HG03378 (cell line): ENCODE results near the gene FIBCD1.

Source experiments
- ATAC-seq: cut with Tn5 transposase; IDR thresholded peaks from one replicate; pipeline ENCODE4 v1.9.1; 2021; ENCODE audit warnings: mild to moderate bottlenecking, moderate library complexity; ENCODE audit not compliant: unreplicated experiment

Gene FIBCD1

DNA sequence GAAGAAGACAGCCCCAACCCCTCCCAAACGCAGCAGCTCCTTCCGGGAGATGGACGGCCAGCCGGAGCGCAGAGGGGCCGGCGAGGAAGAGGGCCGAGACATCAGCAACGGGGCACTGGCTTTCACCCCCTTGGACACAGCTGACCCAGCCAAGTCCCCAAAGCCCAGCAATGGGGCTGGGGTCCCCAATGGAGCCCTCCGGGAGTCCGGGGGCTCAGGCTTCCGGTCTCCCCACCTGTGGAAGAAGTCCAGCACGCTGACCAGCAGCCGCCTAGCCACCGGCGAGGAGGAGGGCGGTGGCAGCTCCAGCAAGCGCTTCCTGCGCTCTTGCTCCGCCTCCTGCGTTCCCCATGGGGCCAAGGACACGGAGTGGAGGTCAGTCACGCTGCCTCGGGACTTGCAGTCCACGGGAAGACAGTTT, 54.9 kb downstream of the FIBCD1 start:
- ATAC-seq, result no peak

DNA sequence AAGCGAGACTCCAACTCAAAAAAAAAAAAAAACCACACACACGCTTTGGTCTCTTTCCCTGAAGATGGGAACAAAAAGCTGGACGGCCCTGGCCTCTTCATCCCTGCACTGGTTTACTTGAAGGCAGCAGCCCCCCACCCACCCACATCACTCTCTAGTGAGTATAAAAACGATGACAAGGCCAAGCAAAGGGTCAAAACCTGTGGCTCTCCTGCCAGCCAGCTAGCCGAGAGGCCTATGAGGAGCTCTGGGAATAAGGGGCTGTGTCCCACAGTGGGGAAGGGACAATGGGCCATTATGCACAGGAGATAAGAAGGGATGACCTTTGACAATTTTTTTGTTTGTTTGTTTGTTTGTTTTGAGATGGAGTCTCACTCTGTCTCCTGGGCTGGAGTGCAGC, 55.6 kb downstream of the FIBCD1 start:
- ATAC-seq, result no peak

DNA sequence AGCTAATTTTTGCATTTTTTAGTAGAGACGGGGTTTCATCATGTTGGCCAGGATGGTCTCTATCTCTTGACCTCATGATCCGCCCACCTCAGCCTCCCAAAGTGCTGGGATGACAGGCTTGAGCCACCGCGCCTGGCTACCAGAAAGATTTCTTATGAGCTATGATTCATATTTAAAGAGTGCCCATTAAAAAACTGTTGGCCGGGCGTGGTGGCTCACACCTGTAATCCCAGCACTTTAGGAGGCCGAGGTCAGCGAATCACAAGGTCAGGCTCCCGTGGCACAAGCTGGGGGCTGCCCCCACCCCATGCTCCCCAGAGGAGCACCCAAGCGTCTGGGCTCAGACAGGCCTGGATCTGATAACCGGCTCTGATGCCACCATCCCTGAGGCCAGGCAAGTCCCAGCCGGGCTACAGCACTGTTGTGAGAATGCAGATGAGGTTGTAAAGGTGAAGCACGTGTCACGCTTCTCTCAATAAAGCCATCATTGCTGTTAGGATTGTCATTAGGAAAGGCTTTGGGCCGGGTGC, 56.3 kb downstream of the FIBCD1 start:
- no peak for ATAC-seq

GRCh38 chr9:130881516-130881915, 57.5 kb downstream of the FIBCD1 start:
- no peak for ATAC-seq

DNA sequence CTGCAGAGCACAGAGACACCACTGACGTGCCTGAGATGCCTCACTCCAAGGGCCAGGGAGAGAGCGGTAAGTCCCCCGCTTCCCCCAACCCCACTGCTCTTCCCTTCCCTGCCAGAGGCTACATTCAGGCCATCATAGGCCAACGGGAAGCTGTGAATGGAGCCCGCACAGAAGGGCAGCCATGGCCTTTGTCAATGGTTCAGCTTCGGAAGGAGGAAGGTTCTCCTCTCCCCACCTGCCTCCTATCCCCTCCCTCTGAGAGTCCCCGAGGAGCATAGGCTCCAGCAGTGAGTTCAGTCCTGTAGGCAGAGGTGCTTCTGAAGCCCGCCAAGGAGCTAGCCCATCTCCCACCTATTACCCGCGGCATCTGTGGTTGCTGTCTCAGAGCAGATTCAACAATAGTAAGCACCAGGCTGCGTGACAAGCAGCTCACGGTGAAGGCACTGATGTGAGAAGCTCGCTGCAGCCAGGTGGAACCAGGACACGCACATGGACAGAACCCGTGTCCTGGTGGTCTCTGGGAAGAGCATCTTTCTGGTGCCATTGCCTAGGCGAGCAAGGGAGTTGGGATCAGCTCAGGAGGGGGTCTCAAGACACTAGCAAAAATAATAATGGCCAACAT, 58.3 kb downstream of the FIBCD1 start:
- no peak for ATAC-seq

- no peak for ATAC-seq
Measured at GRCh38 chr9:130879863-130880411, 59.1 kb downstream of the FIBCD1 start.

- ATAC-seq, result no peak
Measured at GRCh38 chr9:130878295-130878694, 60.8 kb downstream of the FIBCD1 start.

DNA sequence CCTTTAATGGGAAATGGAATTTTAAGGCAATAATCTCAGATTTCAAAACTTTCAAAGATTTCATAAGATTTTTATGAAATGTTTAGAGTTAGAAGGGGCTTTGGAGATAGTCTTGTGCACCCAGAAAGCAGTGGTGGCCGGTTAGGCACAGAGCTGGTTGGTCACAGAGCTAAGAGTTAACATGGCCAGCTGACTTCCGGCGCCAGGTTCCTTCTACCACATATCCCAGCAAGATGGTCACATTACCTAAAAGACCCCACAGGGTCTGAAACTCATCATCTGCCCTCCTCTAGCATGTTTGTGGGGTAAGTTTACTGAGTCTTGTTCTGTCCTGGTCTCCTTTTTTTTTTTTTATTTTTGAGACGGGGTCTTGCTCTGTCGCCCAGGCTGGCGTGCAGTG, 61.7 kb downstream of the FIBCD1 start:
- no peak for ATAC-seq

DNA sequence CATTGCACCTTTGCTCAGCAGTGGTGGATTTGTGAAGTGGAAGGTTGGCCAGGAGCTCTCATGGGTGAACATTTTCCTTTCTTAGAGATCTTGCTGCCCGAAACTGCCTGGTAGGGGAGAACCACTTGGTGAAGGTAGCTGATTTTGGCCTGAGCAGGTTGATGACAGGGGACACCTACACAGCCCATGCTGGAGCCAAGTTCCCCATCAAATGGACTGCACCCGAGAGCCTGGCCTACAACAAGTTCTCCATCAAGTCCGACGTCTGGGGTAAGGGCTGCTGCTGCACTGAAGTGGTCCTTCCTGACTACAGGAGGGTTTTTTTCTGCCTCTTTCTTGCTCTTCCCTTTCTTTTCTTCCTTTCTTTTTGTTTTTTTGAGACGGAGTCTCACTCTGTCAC, 64.3 kb downstream of the FIBCD1 start:
- ATAC-seq, result no peak

- no peak for ATAC-seq
Measured at GRCh38 chr9:130873966-130874365, 65.1 kb downstream of the FIBCD1 start.

DNA sequence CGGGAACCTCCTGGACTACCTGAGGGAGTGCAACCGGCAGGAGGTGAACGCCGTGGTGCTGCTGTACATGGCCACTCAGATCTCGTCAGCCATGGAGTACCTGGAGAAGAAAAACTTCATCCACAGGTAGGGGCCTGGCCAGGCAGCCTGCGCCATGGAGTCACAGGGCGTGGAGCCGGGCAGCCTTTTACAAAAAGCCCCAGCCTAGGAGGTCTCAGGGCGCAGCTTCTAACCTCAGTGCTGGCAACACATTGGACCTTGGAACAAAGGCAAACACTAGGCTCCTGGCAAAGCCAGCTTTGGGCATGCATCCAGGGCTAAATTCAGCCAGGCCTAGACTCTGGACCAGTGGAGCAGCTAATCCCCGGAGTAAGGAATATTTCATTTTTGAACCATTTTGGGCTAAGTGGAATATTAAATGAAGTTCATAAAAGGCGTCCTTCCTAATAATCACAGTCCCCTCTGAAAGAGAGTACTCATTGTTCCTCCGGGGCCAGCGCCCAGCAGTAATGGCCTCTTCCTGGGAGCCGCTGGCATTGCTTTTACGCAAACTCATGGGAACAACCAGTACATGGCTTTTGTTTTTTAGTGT, 66.0 kb downstream of the FIBCD1 start:
- no peak for ATAC-seq

DNA sequence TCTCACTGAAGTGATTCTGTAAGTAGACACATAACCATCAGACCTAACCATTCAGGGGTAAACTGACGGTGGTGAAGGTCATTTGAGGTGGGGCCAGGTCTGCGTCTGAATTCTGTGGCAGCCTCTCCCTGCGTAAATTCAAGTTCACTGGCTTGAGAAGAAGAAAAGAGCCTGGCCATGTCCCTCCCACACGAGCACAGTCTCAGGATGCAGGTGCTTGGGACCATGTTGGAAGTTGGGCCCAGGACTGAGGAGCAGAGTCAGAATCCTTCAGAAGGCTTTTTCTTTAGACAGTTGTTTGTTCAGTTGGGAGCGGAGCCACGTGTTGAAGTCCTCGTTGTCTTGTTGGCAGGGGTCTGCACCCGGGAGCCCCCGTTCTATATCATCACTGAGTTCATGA, 66.5 kb downstream of the FIBCD1 start:
- ATAC-seq, result no peak

- ATAC-seq, result no peak
Measured at GRCh38 chr9:130872093-130872492, 67.0 kb downstream of the FIBCD1 start.

- no peak for ATAC-seq
Measured at GRCh38 chr9:130871395-130872062, 67.5 kb downstream of the FIBCD1 start.

DNA sequence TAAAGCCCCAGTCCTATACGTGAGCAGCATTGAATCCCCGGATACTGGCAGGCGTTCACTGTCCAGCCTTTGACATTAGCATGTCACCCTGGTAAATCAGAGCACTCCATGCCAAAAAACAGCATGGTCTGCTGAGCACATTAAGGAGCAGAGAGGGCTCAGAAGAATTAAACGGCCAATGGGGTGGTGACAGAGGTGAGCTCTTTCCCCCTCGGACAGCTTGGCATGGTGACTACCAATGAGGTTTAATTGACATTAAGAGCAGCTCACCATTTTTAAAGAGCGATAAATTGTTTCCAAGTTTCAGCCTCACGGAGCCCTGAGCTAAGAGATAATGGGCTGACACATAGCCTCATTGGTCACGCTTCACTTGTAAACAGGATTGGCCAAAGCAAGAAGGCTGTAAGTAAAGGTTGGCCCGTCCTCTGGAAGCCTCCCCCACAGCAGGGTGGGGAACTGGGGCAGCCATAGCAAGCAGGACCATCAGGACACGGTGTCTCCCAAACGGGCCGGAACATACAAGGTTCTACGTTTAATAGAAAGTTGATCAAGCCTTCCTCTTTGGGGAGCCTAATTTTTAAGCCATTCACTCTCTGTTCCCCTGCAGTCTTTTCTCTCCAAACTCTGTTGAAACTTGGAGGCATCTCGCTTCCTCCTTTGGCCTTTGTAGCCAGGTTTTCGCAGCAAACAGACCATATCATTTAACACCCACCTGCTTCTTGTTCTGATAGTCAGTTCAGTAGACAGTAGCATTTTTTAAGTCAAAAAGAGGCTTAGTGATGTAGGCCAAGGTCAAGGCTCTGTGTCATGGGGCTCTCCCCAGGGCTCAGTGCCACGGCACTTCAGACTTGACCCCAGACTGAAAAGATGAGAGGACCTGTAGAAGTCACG, 68.3 kb downstream of the FIBCD1 start:
- no peak for ATAC-seq

DNA sequence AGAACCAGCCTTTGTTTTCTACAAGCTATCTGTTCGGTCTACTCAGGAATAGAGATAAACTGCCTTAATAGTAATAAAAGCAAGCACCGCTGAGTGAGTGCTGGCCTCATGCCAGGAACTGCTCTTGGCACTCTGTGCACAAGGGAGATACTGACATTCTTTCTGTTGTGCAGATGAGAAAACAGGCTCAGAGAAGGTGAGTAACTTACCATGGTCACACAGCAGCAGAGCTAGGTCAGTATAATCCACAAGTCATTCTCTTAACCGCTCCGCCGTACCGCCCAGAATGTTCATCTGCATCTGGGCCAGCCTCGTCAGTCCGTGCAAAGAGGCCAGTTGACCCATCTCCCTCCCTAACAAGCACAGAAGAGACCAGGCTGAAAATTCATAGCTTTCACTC, 69.8 kb downstream of the FIBCD1 start:
- no peak for ATAC-seq

GRCh38 chr9:130868230-130868629, 70.8 kb downstream of the FIBCD1 start:
- ATAC-seq, result no peak

GRCh38 chr9:130867556-130867955, 71.5 kb downstream of the FIBCD1 start:
- no peak for ATAC-seq

GRCh38 chr9:130866474-130866965, 72.5 kb downstream of the FIBCD1 start:
- no peak for ATAC-seq

GRCh38 chr9:130865921-130866320, 73.1 kb downstream of the FIBCD1 start:
- ATAC-seq, result no peak

DNA sequence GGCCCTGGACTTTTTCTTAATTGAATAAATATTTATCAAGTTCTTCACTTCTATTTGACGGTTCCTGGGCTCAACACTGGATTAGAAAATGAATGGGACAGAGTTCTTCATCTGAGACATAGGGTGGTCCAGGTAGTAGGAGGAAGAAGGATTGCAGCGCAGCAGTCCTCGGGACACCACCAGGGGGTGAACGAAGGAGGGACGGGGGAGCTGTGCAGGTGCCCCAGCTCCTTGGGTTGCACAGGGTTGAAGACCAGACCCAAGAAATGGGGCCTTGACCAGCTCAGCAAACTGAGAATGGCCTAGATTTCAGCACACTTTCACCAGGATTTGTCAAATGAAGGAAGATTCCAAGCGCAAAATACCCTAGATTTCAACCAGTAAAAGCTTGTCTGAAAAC, 74.5 kb downstream of the FIBCD1 start:
- no peak for ATAC-seq
